K562 (cell line): ENCODE results near the gene ITGB6. TPM values are rescaled to one million over a fixed set of nuclear protein-coding genes. Genes with fewer than 3 reads are reported as not detected.

ENCODE experiments used
- ATAC-seq: fragments of 200-7000 bp; cut with Tn5 transposase; 3 replicates; pipeline ENCODE4 v1.9.1; 2020; ENCODE audit warnings: moderate library complexity
- BruUV-seq: library from RNA; stranded (reverse); fragments of 400-500 nt; replicated peaks from 2 replicates; lab custom pipeline; 2021; lab: Mats Ljungman, UMichigan
- CTCF ChIA-PET: fragments of 300-600 bp; formaldehyde crosslinking; extraction: SDS; loops from one replicate; lab custom pipeline; 2021; ENCODE audit warnings: low intra/inter-chr PET ratio; lab: Yijun Ruan, JAX
- POLR2A ChIA-PET: fragments of 300-600, 350-650 bp; sonication (Branson Sonifier 250); formaldehyde crosslinking; extraction: SDS; loops from one replicate; lab custom pipeline; 2021; ENCODE audit warnings: antibody characterized with exemption, inconsistent platforms; lab: Yijun Ruan, JAX
- DNase-seq, 4 experiments: peaks; one replicate each; pipeline versions ENCODE4 v3.0.0 to v3.0.0-alpha.2; 2011 to 2018; ENCODE audit warnings: low spot score in 3 of 4, mixed read lengths in 3 of 4; ENCODE audit errors: extremely low read depth in 1 of 4
- FAIRE-seq: peaks from 2 replicates; lab custom pipeline; 2011; peaks lifted over from hg19 to GRCh38; lab: Jason Lieb, UNC
- H2AFZ ChIP-seq: 2 replicates; pipeline ENCODE4 v1.6.0; 2011; ENCODE audit warnings: low read depth, low read length, control low read depth, inconsistent platforms
- H3K27ac ChIP-seq: fragments of 200-600 bp; 3 replicates; pipeline ENCODE4 v1.8.0; 2011; ENCODE audit warnings: low read depth, mild to moderate bottlenecking, control low read depth, inconsistent platforms, low read length, moderate library complexity, mixed read lengths; ENCODE audit errors: extremely low read depth
- H3K27me3 ChIP-seq, 2 experiments: fragments of 300-600 bp in 1 of 2; 2 replicates in 1 of 2; 3 replicates in 1 of 2; pipeline versions ENCODE4 v1.6.0 to v1.8.0; 2011; ENCODE audit warnings: inconsistent platforms in 2 of 2, low read length in 2 of 2, mild to moderate bottlenecking in 1 of 2, mixed read lengths in 1 of 2, moderate library complexity in 1 of 2; ENCODE audit not compliant: control insufficient read depth in 2 of 2, insufficient read depth in 2 of 2
- H3K36me3 ChIP-seq: fragments of 300-600 bp; 3 replicates; pipeline ENCODE4 v1.8.0; 2011; ENCODE audit warnings: mild to moderate bottlenecking, low read length, inconsistent platforms; ENCODE audit not compliant: control insufficient read depth, insufficient read depth
- H3K4me1 ChIP-seq, 2 experiments: fragments of 200-600 bp in 1 of 2; replicated peaks in 1 of 2; 2 replicates in 1 of 2; 3 replicates in 1 of 2; pipeline versions ENCODE4 v1.5.1 to v1.8.0; 2011; ENCODE audit warnings: inconsistent platforms in 2 of 2, low read length in 2 of 2, mild to moderate bottlenecking in 1 of 2, mixed read lengths in 1 of 2, moderate library complexity in 1 of 2; ENCODE audit not compliant: control insufficient read depth in 2 of 2, insufficient read depth in 2 of 2
- H3K4me2 ChIP-seq: 2 replicates; pipeline ENCODE4 v1.6.1; 2011; ENCODE audit warnings: low read length, control low read depth, inconsistent platforms, mixed read lengths; ENCODE audit not compliant: insufficient read depth
- H3K4me3 ChIP-seq: fragments of 200-600 bp; sonication (generic), shearing (Covaris generic); 2 replicates; pipeline ENCODE4 v1.5.1; 2016; ENCODE audit warnings: control low read depth, inconsistent platforms
- H3K79me2 ChIP-seq: fragments of 200-600 bp; 3 replicates; pipeline ENCODE4 v1.8.0; 2011; ENCODE audit warnings: low read length, inconsistent platforms; ENCODE audit not compliant: control insufficient read depth, insufficient read depth
- H3K9ac ChIP-seq, 2 experiments: 2 replicates each; pipeline versions ENCODE4 v1.6.0 to v1.6.1; 2011; ENCODE audit warnings: low read depth in 2 of 2, low read length in 2 of 2, control low read depth in 1 of 2, inconsistent platforms in 1 of 2, mild to moderate bottlenecking in 1 of 2, mixed read lengths in 1 of 2; ENCODE audit not compliant: insufficient read depth in 1 of 2
- H3K9me1 ChIP-seq: one replicate; pipeline ENCODE4 v1.6.0; 2011; ENCODE audit warnings: inconsistent platforms, mild to moderate bottlenecking, low read length, moderate library complexity; ENCODE audit not compliant: control insufficient read depth, insufficient read depth
- H3K9me3 ChIP-seq: replicated peaks from 2 replicates; pipeline ENCODE4 v1.5.1; 2011; ENCODE audit warnings: low read depth, low read length, inconsistent platforms; ENCODE audit not compliant: control insufficient read depth, insufficient read depth
- H4K20me1 ChIP-seq: replicated peaks from 2 replicates; pipeline ENCODE4 v1.6.1; 2011; ENCODE audit warnings: low read length, inconsistent platforms, mixed read lengths; ENCODE audit not compliant: control insufficient read depth, insufficient read depth
- CBX2 ChIP-seq: fragments of 200-600 bp; sonication (generic); IDR thresholded peaks from one replicate; pipeline ENCODE4 v1.6.1; 2012; ENCODE audit warnings: mild to moderate bottlenecking, low read length, inconsistent platforms; ENCODE audit not compliant: insufficient read depth, poor library complexity, severe bottlenecking
- CTCF ChIP-seq, 3 experiments: IDR thresholded peaks in 2 of 3; conservative IDR thresholded peaks in 1 of 3; 2 replicates each; pipeline ENCODE4 v1.5.1; 2011 to 2012; ENCODE audit warnings: low read length in 3 of 3, mild to moderate bottlenecking in 3 of 3, control low read depth in 2 of 3, improper control_type of control experiment in 1 of 3, inconsistent platforms in 1 of 3, low read depth in 1 of 3, mixed read lengths in 1 of 3, moderate library complexity in 1 of 3; ENCODE audit not compliant: insufficient read depth in 2 of 3
- GTF2F1 ChIP-seq: IDR thresholded peaks from 2 replicates; pipeline ENCODE4 v1.6.1; 2011; ENCODE audit warnings: low read depth, low read length, improper control_type of control experiment
- STAG1 ChIP-seq: sonication (generic); formaldehyde crosslinking; IDR thresholded peaks from 2 replicates; pipeline ENCODE4 v1.5.0; 2020; ENCODE audit warnings: missing genetic modification reagents, borderline replicate concordance
- THRAP3 ChIP-seq: fragments of 450-650 bp; IDR thresholded peaks from 2 replicates; pipeline ENCODE4 v1.6.1; 2016; ENCODE audit warnings: mild to moderate bottlenecking, inconsistent platforms, borderline replicate concordance
- ZNF140 ChIP-seq: fragments of 250-450 bp; sonication (Bioruptor Pico); IDR thresholded peaks from 2 replicates; pipeline ENCODE4 v1.8.0; 2021; ENCODE audit warnings: moderate library complexity, mild to moderate bottlenecking, inconsistent platforms
- ZNF3 ChIP-seq: fragments of 250-450 bp; sonication (Bioruptor Pico); IDR thresholded peaks from 2 replicates; pipeline ENCODE4 v1.5.0; 2021; ENCODE audit warnings: mild to moderate bottlenecking, moderate library complexity
- WGBS: fragments of 100-300 bp; shearing (Covaris generic); methylation state at CpG from one replicate; pipeline ENCODE4 v1.1.6; 2016; ENCODE audit warnings: low coverage, mixed read lengths; ENCODE audit not compliant: insufficient coverage; ENCODE audit errors: missing lambda C conversion rate; 5-methylcytosine and 5-hydroxymethylcytosine counted together
- in situ Hi-C: fragments of 300-500 bp; cut with MboI; formaldehyde crosslinking; loops from 4 replicates; pipeline ENCODE4 v1.15.0; 2018; ENCODE audit warnings: inconsistent platforms, mixed read lengths
- intact Hi-C: fragments of 100-400 bp; cut with micrococcal nuclease; formaldehyde crosslinking; loops from 2 replicates; pipeline ENCODE4 v1.14.2; 2022
- polyA plus RNA-seq, 8 experiments: library from polyadenylated mRNA; depleted of rRNA in 4 of 8; stranded (reverse) in 5 of 8; unstranded in 3 of 8; fragments of >200 nt; fragmentation: Nextera tagmentation in 2 of 8; fragmentation: Illumina TruSeq in 1 of 8; extraction: Ambion mirVana in 2 of 8; extraction: Trizol in 1 of 8; gene quantifications; 2 replicates each; pipeline versions ENCODE4 v1.2.1 to v1.2.3, GENCODE V29; 2011 to 2014; ENCODE audit warnings: inconsistent platforms in 1 of 8, missing spikeins in 1 of 8
- total RNA-seq, 7 experiments: library from RNA; depleted of rRNA in 6 of 7; stranded (reverse); fragments of >200 nt in 6 of 7; fragmentation: Illumina TruSeq in 2 of 7; extraction: Trizol in 2 of 7; gene quantifications; 2 replicates each; pipeline versions ENCODE4 v1.2.1 to v1.2.3, GENCODE V29; 2011 to 2021; ENCODE audit warnings: low replicate concordance in 1 of 7

The ITGB6 gene
- total and polyA plus RNA-seq, 9 of the 15 experiments (the other 6 are each of a cell fraction or from before 2014, with no cell fraction given), result 0.18 TPM; not detected in 8

- ChIA-PET POLR2A (interaction anchor here (0.7 kb wide), 1 partner anchor 211 kb away, joined by 3 read pairs; no protein-coding TSS in a partner anchor), CTCF (no interaction called here)
- in situ Hi-C loops, result no loop called here
- TF ChIP-seq ZNF3 (CRISPR knock-in tag), result no peak
- no peak for TF ChIP-seq THRAP3
- TF ChIP-seq STAG1 (CRISPR knock-in tag), result no peak
- TF ChIP-seq ZNF140, result no peak
- no peak for TF ChIP-seq GTF2F1
- no peak for TF ChIP-seq CBX2
- no peak for TF ChIP-seq CTCF (IDR thresholded peaks at IDR 0.05 in 2 of 3, conservative IDR thresholded peaks at IDR 0.05 in 1 of 3; ENCODE audit: insufficient read depth in 2 of 3, low read depth in 1 of 3, low read length in 3 of 3)
- H2AFZ ChIP-seq, result no peak overlapping the region
- no TSS peak for BruUV-seq
- 2% methylated on average over 12 of the region's 12 CpGs for WGBS
- H4K20me1 ChIP-seq, result no peaks in the 10 kb centered on the region
- no peak overlapping the region for H3K4me3 ChIP-seq
- H3K9ac ChIP-seq, result no peak overlapping the region
- H3K27me3 ChIP-seq, result no peaks in the 10 kb centered on the region
- no peaks in the 10 kb centered on the region for H3K9me3 ChIP-seq
- no peaks in the 10 kb centered on the region for H3K36me3 ChIP-seq
- no peak for ATAC-seq
- no peak overlapping the region for H3K4me2 ChIP-seq
- H3K4me1 ChIP-seq, result no peaks in the 10 kb centered on the region
- DNase-seq, result no peak
- H3K27ac ChIP-seq, result no peak overlapping the region
- no peaks in the 10 kb centered on the region for H3K9me1 ChIP-seq
- intact Hi-C loops, result no loop called here
- FAIRE-seq, result no peak
- no peaks in the 10 kb centered on the region for H3K79me2 ChIP-seq
Observed at GRCh38 chr2:160167089-160167740, 32.9 kb downstream of the ITGB6 start.
